Measurements from ENCODE around the gene TMEM213. TPM values are rescaled to one million over a fixed set of nuclear protein-coding genes. Genes with fewer than 3 reads are reported as not detected.

TMEM213 gene
- total RNA-seq, 1 donor from 2014 or later: not detected

DNA sequence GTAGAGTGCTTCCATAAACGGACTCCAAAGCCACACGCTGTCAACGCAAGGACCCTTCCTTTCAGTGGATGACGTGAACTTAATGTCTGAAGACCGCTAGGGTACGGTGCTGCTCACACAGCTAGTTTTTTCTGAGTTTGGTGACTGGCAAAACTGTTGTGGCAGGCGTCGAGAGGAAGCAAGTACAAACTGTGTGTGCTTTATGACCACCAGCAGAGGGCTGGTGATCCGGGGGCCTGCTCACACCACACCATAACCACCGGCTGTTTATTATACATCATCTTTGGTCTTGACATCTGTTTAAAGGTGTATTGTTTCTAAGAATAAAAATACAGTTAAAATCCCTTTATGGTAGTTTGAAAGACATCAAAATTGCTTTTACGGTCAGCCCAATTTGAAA, 37.3 kb downstream of the TMEM213 start:
- Histone ChIP-seq H3K4me3 (ENCODE audit: insufficient read depth, low read depth, low read length) (no peak overlapping the region), H3K4me2 (ENCODE audit: low read length) (no peak overlapping the region), H4K20me1 (ENCODE audit: insufficient read depth, low read length) (no peaks in the 10 kb centered on the region), H2AFZ (ENCODE audit: low read depth, low read length) (no peak overlapping the region), H3K9me3 (ENCODE audit: insufficient read depth, low read depth, low read length) (no peaks in the 10 kb centered on the region), H3K9ac (ENCODE audit: low read length) (no peak overlapping the region), H3K4me1 (ENCODE audit: insufficient read depth, low read length) (no peaks in the 10 kb centered on the region), H3K36me3 (ENCODE audit: insufficient read depth, low read length) (no peaks in the 10 kb centered on the region), H3K27me3 (ENCODE audit: insufficient read depth, low read length) (no peaks in the 10 kb centered on the region), H3K27ac (ENCODE audit: low read depth, low read length) (no peak overlapping the region), H3K79me2 (ENCODE audit: insufficient read depth, low read length) (no peaks in the 10 kb centered on the region)
- Mint-ChIP-seq H3K9me3 (ENCODE audit: unreplicated experiment) (no peaks in the 10 kb centered on the region), H3K36me3 (ENCODE audit: low read depth, unreplicated experiment) (peaks cover 19% of the 10 kb centered on the region), H3K4me1 (ENCODE audit: low read depth, unreplicated experiment) (peaks cover 3% of the 10 kb centered on the region), H3K27ac (ENCODE audit: unreplicated experiment) (no peak overlapping the region), H3K4me3 (ENCODE audit: unreplicated experiment) (no peak overlapping the region), H3K27me3 (ENCODE audit: low read depth, unreplicated experiment) (no peaks in the 10 kb centered on the region)
- no peak for TF ChIP-seq EZH2 (IDR thresholded peaks at IDR 0.05; ENCODE audit: insufficient read depth, low read length)
- TF ChIP-seq, protein P1, sequence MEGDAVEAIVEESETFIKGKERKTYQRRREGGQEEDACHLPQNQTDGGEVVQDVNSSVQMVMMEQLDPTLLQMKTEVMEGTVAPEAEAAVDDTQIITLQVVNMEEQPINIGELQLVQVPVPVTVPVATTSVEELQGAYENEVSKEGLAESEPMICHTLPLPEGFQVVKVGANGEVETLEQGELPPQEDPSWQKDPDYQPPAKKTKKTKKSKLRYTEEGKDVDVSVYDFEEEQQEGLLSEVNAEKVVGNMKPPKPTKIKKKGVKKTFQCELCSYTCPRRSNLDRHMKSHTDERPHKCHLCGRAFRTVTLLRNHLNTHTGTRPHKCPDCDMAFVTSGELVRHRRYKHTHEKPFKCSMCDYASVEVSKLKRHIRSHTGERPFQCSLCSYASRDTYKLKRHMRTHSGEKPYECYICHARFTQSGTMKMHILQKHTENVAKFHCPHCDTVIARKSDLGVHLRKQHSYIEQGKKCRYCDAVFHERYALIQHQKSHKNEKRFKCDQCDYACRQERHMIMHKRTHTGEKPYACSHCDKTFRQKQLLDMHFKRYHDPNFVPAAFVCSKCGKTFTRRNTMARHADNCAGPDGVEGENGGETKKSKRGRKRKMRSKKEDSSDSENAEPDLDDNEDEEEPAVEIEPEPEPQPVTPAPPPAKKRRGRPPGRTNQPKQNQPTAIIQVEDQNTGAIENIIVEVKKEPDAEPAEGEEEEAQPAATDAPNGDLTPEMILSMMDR (IDR thresholded peaks at IDR 0.05; ENCODE audit: insufficient read depth, low read depth, low read length): no peak
- DNase-seq (ENCODE audit: low read depth) (no peak), FAIRE-seq (no peak)

DNA sequence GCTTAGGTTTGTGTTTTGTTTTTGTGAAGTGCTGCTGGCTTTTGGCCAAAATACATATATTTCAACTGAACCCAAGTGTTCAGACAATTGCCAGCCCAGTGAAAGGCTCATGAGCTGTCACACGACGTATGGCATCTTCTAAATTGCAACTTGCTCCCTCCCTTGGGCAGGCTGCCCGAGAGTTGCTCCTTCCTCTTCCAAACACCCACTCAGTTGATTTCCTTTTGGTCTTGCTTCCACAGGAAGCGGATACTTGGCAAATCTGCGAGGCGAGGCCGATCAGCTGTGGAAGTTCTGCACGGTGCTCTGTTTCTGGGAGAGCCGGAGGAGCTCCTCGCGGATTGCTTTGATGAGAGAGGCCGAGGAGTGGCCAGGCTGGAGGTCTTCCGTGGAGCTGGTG, 39.8 kb downstream of the TMEM213 start:
- Mint-ChIP-seq H3K4me1 (ENCODE audit: low read depth, unreplicated experiment) (peaks cover 13% of the 10 kb centered on the region), H3K36me3 (ENCODE audit: low read depth, unreplicated experiment) (peaks cover 21% of the 10 kb centered on the region), H3K9me3 (ENCODE audit: unreplicated experiment) (no peaks in the 10 kb centered on the region), H3K27ac (ENCODE audit: unreplicated experiment) (no peak overlapping the region), H3K27me3 (ENCODE audit: low read depth, unreplicated experiment) (no peaks in the 10 kb centered on the region), H3K4me3 (ENCODE audit: unreplicated experiment) (no peak overlapping the region)
- no peak for TF ChIP-seq EZH2 (IDR thresholded peaks at IDR 0.05; ENCODE audit: insufficient read depth, low read length)
- TF ChIP-seq, protein P1 (IDR thresholded peaks at IDR 0.05; ENCODE audit: insufficient read depth, low read depth, low read length): no peak
- Histone ChIP-seq H3K4me2 (ENCODE audit: low read length) (no peak overlapping the region), H3K36me3 (ENCODE audit: insufficient read depth, low read length) (no peaks in the 10 kb centered on the region), H3K27ac (ENCODE audit: low read depth, low read length) (no peak overlapping the region), H3K9me3 (ENCODE audit: insufficient read depth, low read depth, low read length) (no peaks in the 10 kb centered on the region), H3K27me3 (ENCODE audit: insufficient read depth, low read length) (no peaks in the 10 kb centered on the region), H2AFZ (ENCODE audit: low read depth, low read length) (no peak overlapping the region), H3K4me3 (ENCODE audit: insufficient read depth, low read depth, low read length) (no peak overlapping the region), H4K20me1 (ENCODE audit: insufficient read depth, low read length) (no peaks in the 10 kb centered on the region), H3K9ac (ENCODE audit: low read length) (no peak overlapping the region), H3K79me2 (ENCODE audit: insufficient read depth, low read length) (no peaks in the 10 kb centered on the region), H3K4me1 (ENCODE audit: insufficient read depth, low read length) (peaks cover 5% of the 10 kb centered on the region)
- DNase-seq (ENCODE audit: low read depth) (no peak), FAIRE-seq (no peak)

DNA sequence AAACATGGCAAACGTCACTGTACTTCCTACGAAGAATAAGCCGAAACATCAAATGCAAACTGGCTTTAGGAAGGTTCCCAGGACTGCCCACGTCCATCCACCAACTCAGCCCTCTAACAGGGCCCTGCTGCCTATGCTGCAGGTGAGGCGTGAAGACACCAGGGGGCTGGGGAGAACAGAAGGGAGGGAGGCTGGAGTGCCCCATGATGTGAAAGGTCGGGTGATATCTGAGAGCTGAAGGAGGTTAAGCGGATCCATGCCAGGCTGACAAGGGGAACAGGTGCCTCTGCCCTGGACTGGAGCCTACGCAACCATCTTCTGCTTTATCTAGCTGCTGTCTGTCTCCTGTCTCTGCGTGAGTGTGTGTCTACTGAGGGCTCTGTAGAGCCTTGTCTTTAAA, 40.4 kb downstream of the TMEM213 start:
- Histone ChIP-seq H3K4me2 (ENCODE audit: low read length) (no peak overlapping the region), H3K4me1 (ENCODE audit: insufficient read depth, low read length) (peaks cover 5% of the 10 kb centered on the region), H4K20me1 (ENCODE audit: insufficient read depth, low read length) (no peaks in the 10 kb centered on the region), H3K36me3 (ENCODE audit: insufficient read depth, low read length) (no peaks in the 10 kb centered on the region), H2AFZ (ENCODE audit: low read depth, low read length) (no peak overlapping the region), H3K79me2 (ENCODE audit: insufficient read depth, low read length) (no peaks in the 10 kb centered on the region), H3K27me3 (ENCODE audit: insufficient read depth, low read length) (no peaks in the 10 kb centered on the region), H3K9ac (ENCODE audit: low read length) (no peak overlapping the region), H3K4me3 (ENCODE audit: insufficient read depth, low read depth, low read length) (no peak overlapping the region), H3K27ac (ENCODE audit: low read depth, low read length) (no peak overlapping the region), H3K9me3 (ENCODE audit: insufficient read depth, low read depth, low read length) (no peaks in the 10 kb centered on the region)
- no peak for DNase-seq (ENCODE audit: low read depth)
- TF ChIP-seq, protein P1 (IDR thresholded peaks at IDR 0.05; ENCODE audit: insufficient read depth, low read depth, low read length): no peak
- no peak for TF ChIP-seq EZH2 (IDR thresholded peaks at IDR 0.05; ENCODE audit: insufficient read depth, low read length)
- Mint-ChIP-seq H3K9me3 (ENCODE audit: unreplicated experiment) (no peaks in the 10 kb centered on the region), H3K36me3 (ENCODE audit: low read depth, unreplicated experiment) (peaks cover 16% of the 10 kb centered on the region), H3K27me3 (ENCODE audit: low read depth, unreplicated experiment) (no peaks in the 10 kb centered on the region), H3K27ac (ENCODE audit: unreplicated experiment) (no peak overlapping the region), H3K4me3 (ENCODE audit: unreplicated experiment) (no peak overlapping the region), H3K4me1 (ENCODE audit: low read depth, unreplicated experiment) (peaks cover 13% of the 10 kb centered on the region)
- no peak for FAIRE-seq
